GM18505 (cell line): ENCODE measurements around the gene TRIM54.
"Not testable (repeated sequence)": the region's sequence is repeated elsewhere in the genome, so short reads cannot be mapped to it uniquely, and the experiment has no call there.

Experiments
- ATAC-seq: cut with Tn5 transposase; IDR thresholded peaks from one replicate; pipeline ENCODE4 v1.9.1; 2021; ENCODE audit not compliant: unreplicated experiment
- POLR2A ChIP-seq: IDR thresholded peaks from 4 replicates; pipeline ENCODE4 v1.6.1; 2011; ENCODE audit warnings: borderline replicate concordance; ENCODE audit not compliant: insufficient read depth, insufficient read length; ENCODE audit errors: extremely low read depth

TRIM54 gene

DNA sequence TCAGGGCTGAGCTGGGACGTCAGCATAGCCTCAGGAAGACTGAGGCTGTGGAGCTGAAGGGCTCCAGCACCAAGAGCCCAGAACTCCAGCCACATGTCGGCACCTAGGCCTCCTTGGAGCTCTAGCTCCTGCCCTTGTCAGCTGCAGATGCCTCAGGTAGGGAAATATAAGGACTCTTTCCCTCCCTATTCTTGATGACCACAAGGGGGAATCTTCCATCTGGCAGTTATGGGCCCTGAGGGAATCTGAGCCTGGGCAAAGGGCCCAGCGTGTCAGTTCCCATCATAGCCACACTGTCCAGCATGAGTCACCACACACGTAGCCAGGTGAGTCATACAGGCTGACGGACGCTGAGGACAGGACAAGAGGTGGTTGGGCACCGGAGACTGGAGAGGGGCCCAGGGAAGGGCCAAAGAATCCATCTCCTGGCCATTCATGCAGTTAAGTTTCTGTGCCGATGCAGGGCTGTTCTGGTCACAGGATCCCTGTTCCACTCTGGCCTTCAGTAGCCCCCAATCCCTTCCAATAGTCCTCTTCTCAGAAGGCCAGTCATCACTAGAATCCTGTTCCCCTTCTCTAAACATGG lies 38.8 kb downstream of the TRIM54 start:
- ATAC-seq = no peak
- no peak for TF ChIP-seq POLR2A

- peak; percentile 32 for ATAC-seq
Observed at GRCh38 chr2:27322301-27322765, 40.1 kb downstream of the TRIM54 start.

GRCh38 chr2:27322766-27323595 lies 40.8 kb downstream of the TRIM54 start, which contains the start of gene MPV17:
Gene MPV17, minus strand, starts transcription at chr2:27323097. Its CDS starts 580 bp downstream, at chr2:27322517.
- ATAC-seq = peak; percentile 84
- peak; percentile 94 for TF ChIP-seq POLR2A

More at GRCh38 chr2:27322301-27322765, 40.1 kb downstream of the TRIM54 start:
- no peak for TF ChIP-seq POLR2A

- no peak for ATAC-seq
- no peak for TF ChIP-seq POLR2A
Observed at GRCh38 chr2:27323596-27324285, 41.5 kb downstream of the TRIM54 start.

DNA sequence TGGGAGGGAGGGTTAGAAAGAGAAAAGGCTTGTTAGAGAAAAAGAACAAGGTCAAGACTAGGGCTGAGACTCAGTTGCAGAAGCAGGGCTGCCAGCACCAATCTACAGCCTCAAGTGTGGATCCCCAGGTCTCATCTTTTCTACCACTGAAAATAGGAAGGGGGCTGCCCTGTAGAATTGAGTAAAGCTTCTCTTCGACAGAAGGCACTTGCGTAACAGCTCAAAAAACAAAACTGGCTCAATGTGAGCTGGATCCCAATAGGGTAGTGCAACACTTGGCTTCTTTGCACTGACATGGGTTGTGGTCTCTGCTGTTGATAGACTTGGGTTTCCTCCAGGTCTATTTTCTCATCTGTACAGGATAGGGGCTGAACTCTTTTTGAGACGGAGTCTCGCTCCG lies 42.5 kb downstream of the TRIM54 start:
- TF ChIP-seq POLR2A = no peak

DNA sequence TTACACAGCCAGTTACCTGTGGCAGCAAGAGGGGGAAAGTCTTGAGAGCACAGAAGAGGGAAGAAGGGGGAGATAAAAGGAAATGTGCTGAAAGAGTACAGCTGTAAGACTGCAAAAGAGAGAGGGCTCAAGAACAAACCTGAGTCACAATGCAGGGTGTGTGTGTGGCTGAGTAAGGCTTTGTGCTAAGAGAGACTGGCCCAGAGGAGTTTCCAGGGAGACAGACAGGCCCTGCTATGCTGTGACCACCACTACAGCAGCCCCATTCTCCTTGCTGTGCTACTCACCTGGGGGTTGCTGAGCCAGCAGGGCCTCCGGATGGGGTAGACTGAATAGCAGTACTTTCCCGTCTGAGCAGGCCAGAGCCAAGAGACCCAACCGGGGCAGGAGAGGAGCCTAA lies 53.1 kb downstream of the TRIM54 start:
- no peak for ATAC-seq
- TF ChIP-seq POLR2A = no peak

More for the DNA sequence above, 42.5 kb downstream of the TRIM54 start:
- no peak for ATAC-seq

GRCh38 chr2:27336173-27336572 lies 53.9 kb downstream of the TRIM54 start:
- no peak for ATAC-seq
- no peak for TF ChIP-seq POLR2A

DNA sequence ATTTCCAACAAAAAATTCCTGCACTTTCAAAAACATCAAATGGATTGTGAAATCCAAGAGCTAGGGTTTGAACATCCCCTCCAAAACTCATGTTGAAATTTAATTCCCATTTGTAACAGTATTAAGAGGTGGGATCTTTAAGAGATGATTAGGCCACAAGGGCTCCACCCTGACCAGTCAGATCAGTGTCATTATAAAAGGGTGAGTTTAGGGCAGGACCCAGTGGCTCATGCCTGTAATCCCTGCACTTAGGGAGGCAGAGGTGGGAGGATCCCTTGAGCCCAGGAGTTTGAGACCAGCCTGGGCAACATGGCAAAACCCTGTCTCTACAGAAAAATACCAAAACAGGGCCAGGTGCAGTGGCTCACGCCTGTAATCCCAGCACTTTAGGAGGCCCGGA lies 65.4 kb downstream of the TRIM54 start:
- ATAC-seq = no peak

GRCh38 chr2:27350106-27350693 lies 68.0 kb downstream of the TRIM54 start:
- no peak for ATAC-seq
- TF ChIP-seq POLR2A = no peak

More for the DNA sequence above, 65.4 kb downstream of the TRIM54 start:
- no peak for TF ChIP-seq POLR2A

GRCh38 chr2:27351802-27352598 lies 69.8 kb downstream of the TRIM54 start:
- TF ChIP-seq POLR2A = no peak
- ATAC-seq = no peak

DNA sequence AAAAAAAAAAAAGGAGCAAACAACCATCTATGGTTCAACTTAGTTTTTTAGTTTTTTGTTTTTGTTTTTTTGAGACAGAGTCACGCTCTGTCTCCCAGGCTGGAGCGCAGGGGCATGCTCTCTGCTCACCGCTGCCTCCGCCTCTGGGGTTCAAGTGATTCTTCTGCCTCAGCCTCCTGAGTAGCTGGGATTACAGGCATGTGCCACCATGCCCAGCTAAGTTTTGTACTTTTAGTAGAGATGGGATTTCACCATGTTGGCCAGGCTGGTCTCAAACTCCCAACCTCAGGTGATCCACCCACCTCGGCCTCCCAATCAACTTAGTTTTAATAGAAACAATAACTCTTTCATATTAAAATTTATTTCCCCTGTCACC lies 71.1 kb downstream of the TRIM54 start:
- ATAC-seq = not testable (repeated sequence)

- no peak for ATAC-seq
- no peak for TF ChIP-seq POLR2A
Observed at GRCh38 chr2:27353762-27354596, 71.8 kb downstream of the TRIM54 start.
